EH (cell line): ENCODE results near the gene IPPK.

Experiments
- DNase-seq: peaks from one replicate; pipeline ENCODE4 v3.0.0-alpha.2; 2015; ENCODE audit warnings: low read depth

IPPK gene, protein sequence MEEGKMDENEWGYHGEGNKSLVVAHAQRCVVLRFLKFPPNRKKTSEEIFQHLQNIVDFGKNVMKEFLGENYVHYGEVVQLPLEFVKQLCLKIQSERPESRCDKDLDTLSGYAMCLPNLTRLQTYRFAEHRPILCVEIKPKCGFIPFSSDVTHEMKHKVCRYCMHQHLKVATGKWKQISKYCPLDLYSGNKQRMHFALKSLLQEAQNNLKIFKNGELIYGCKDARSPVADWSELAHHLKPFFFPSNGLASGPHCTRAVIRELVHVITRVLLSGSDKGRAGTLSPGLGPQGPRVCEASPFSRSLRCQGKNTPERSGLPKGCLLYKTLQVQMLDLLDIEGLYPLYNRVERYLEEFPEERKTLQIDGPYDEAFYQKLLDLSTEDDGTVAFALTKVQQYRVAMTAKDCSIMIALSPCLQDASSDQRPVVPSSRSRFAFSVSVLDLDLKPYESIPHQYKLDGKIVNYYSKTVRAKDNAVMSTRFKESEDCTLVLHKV

DNA sequence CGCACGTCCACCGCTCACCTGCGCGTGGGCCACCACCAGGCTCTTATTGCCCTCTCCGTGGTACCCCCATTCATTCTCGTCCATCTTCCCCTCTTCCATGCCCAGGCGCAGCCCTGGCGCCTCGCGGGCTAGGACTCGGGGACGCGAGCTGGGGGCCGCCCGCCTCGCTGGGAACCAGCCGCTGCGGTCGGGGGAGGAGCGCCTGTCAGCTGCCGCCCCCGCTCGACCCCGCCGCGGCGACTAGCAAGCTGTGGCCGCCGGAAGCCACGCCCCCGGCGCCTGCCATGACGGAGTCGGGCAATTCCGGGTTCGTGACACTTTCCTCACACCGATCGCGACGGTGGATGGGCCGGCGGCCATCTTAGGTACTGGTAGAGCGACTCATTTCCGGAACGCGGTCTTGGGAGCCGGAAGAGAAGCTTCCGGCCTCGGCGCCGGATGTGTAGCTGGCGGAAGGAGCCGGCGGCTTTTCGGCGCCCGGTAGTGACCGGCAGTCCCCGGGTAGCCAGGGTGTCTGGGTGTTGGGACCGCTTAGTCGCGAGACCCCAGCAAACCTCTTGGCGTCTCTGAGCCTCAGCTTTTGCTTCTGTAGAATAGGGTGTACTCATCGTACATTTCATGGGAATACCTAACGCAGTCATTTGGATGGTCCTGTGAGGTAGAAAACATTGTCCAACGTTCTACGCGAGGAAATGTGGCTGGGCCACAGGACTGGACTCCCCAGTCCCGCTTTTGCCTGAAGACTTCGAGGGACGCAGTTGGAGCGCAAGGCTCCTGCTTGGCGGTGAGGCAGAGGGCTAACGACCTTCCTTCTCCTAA is at the start of gene IPPK:
IPPK (minus strand) TSS at position 242 of the 819 bp plus-strand sequence; CDS start at position 99, 143 bp downstream.
- DNase-seq, result peak; percentile 99

- DNase-seq, result no peak
Observed at GRCh38 chr9:92719028-92719647, 49.2 kb upstream of the IPPK start.

DNA sequence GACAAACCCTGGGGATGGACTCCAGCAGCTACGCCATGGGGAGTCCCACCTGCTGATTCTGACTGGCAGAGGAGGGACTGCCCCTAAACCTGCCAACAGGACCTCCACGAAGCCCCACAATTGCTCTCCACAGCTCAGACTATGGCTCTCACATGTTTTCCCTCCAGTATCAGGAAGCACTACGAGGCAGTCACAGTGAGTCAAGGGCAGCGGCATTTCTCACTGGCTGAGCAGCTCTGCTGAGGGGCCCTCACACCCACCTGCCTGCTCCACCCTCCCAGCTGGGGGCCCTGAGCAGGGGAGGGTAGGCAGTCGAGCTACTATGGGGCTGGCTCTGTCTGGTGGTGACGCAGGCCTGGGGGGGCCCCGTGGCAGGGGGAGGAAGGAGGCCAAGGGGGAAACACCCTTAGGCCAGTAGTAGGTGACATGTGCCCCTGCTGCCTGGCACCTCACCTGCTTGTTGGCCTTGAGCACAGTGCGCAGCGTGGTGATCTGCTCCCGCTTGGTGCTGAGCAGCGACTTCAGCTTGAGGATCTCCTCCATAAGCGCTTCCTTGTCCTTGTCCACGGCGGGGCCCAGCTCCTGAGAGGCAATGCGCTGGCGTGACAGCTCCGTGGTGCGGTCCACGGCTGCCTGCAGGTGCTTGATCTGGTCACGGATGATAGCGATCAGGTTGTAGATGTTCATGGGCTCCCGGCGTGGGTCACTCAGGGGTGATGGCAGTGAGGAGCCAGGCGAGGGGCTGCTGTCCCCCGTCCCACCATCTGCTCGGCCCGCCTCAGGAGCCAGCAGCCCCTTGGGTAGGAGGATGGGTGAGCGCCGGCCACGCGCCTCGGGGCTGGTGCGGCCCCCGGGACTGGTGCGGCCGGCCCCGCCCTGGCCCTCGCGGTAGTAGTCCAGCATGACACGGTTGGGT is 48.4 kb upstream of the IPPK start:
- DNase-seq, result no peak

DNA sequence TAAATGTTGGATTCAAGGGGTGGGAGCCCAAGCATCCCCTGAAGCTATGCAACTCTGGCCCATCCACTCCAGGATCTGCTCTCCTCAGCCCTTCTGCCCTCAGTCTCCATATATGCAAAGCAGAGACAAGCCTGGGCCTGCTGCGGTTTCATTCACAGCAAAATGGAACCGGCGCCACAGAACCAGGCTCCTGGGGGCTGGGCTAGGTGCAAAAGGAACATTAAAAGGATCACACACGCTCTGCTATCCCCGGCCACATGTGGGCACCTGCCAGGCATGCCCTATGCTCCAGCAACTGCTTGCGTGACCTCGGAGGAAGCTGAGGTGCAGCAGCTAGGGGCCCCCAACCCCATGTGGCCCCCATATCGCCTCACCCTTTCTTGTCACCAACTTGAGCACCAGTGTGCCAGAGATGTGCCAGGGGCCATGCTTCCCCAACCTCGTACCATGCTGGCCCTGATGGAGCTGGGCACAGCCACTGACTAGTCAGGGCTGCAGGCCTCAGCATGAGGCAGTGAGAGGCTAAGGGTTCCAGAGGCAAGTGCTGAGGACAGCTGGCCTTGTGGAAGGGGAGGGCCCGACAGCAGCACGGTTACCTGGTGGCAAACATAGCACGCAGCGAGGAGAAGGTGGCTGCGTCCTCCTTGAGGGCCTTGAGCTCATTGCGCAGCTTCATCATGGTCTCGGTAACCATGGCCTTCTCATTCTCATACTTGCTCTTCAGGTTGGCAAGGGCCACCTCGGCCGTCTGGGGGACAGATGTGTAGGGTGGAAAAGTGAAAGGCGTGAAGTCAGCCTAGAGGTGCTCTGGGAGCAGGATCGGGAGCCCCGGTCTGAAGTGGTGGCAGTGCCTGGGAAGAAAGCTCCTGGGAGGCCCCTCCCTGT is 47.5 kb upstream of the IPPK start:
- DNase-seq, result no peak

GRCh38 chr9:92716557-92716956 is 46.6 kb upstream of the IPPK start:
- DNase-seq, result peak; percentile 43

- no peak for DNase-seq
Observed at GRCh38 chr9:92715488-92716231, 45.7 kb upstream of the IPPK start.

GRCh38 chr9:92714787-92715487 is 45.0 kb upstream of the IPPK start:
- no peak for DNase-seq

DNA sequence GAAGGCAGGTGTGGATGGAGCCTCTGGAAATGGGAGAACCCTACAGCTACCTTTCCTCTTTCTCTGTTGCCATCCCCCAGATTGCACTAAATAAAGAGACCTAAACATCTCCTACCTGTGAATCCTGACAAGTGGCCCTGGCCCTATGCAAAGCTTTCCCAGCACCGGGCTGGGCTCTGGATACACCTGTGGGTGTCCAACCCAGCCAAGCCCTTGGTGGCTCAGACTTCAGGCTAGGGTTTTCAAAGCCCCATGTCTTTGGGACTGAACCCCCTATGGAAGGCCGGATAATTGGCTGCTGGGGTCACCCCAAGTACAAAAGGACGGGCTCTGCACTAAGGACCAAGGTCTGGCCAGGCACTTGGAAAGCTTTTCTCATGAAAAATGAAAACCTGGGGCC is 44.1 kb upstream of the IPPK start:
- no peak for DNase-seq

- DNase-seq, result no peak
Observed at GRCh38 chr9:92713528-92713927, 43.6 kb upstream of the IPPK start.

DNA sequence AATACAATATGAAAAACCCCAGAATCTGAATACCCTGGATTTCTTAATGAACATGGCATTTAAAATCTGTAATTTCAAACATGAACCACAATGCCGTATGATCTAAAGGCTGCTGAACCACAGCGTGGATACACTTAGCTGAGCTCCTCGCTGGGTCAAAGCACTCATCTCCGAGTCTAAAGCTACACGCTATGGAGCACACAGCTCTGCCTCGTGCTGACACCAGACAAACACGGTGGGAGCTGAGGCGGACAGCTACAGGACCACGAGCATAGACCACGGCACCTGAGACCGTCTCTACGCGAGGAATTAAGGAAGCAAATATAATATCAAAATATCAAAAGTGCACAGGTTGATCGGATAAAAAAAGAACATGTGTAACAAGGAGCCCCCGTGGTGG is 42.8 kb upstream of the IPPK start:
- no peak for DNase-seq

DNA sequence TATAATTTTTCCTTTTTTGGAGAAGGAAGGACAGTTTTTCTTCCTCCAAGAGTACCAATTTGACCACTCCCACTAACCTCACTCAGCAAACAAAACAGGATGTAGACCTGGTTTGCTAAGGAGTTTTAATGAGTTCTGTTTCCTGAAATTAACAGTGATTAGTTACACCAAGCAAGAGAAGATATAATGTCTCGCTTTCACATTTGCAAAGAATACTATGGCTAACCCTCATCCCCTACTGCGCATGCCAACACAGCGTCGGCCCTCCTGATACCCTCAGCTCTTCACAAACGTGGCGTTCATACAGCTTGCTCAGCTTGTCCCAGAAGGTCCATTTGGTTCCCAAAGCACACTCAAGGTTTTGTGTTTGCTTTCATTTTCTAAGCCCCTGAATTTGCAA is 41.9 kb upstream of the IPPK start:
- no peak for DNase-seq

- DNase-seq, result no peak
Observed at GRCh38 chr9:92711146-92711545, 41.2 kb upstream of the IPPK start.

DNA sequence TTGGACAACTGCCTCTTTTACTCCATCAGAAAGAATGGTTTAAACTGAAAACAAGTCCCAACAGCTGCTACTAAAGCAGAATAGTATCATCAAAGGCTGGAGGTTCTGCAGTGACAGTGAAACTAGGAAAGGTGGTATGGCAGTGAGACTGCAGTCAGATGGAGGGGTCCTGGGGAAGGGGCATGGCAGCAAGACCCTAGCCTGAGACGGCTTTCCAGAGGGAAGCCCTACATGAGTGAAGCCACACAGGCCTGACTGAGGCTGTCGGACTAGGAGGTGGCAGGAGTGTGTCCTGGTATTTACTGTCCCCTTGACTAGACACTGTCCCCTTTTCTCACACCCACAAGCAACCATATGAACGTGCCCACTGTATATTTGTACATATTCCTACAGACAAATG is 40.4 kb upstream of the IPPK start:
- DNase-seq, result no peak

GRCh38 chr9:92709954-92710353 is 40.0 kb upstream of the IPPK start:
- DNase-seq, result no peak

DNA sequence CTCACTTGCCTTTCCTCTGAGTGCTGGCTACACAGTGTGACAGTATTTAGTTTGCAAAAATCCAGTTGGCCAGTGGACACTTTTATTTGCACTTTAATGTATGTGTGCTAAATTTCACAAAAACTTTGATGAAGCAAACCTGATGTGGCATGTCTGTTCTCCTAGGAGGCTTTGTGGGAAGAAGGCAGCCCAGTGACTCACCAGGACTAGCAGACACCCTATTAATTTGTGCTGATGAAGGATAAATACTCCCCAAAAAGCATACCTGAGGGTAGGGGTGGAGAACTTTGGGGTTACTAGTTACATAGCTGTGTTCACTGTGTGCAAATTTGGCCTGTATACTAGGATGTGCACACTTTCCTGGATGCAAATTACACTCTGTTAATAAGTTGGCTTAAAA is 39.3 kb upstream of the IPPK start:
- peak; percentile 9 for DNase-seq

- DNase-seq, result no peak
Observed at GRCh38 chr9:92707530-92707929, 37.6 kb upstream of the IPPK start.

GRCh38 chr9:92706218-92706940 is 36.4 kb upstream of the IPPK start:
- DNase-seq, result peak; percentile 29

DNA sequence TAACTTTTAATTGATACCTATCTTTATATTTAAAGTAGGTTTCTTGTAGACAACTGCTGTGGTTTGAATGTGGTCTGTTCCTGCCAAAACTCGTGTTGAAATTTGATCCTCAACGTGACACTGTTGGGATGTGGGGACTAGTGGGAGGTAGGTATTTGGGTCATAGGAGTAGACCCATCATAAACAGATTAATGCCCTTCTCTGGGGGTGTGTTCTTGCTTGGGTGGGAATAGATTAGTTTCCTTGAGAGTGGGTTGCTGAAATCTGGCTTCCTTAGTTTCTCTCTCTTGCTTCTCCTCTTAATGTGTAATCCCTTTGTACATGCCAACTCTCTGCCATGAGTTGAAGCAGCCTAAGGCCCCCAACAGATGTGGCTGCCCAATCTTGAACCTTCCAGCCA is 34.6 kb upstream of the IPPK start:
- DNase-seq, result no peak

DNA sequence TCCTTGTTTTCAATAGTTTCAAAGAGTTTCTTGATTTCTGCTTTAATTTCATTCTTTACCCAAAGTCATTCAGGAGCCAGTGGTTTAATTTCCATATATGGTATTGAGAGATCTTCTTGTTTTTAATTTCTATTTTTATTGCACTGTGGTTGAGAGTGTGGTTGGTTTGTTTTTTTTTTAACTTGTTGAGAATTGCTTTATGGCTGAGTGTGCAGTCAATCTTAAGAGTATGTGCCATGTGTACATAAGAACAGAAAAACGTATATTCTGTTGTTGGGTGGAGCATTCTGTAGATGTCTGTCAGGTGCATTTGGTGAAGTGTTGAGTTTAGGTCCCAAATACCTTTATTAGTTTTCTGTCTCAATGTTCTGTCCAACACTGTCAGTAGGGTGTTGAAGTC is 26.7 kb upstream of the IPPK start:
- peak; percentile 23 for DNase-seq
